OCI-LY7 (cell line): ENCODE measurements around the gene RMDN3. TPM values are rescaled to one million over a fixed set of nuclear protein-coding genes. Genes with fewer than 3 reads are reported as not detected.

Experiments
- BruUV-seq: library from RNA; stranded (reverse); fragments of 400-500 nt; replicated peaks from 2 replicates; lab custom pipeline; 2021; lab: Mats Ljungman, UMichigan
- CTCF ChIA-PET: fragments of 300-600 bp; sonication (Branson Sonifier 250); formaldehyde crosslinking; loops from one replicate; lab custom pipeline; 2022; ENCODE audit warnings: antibody characterized with exemption; ENCODE audit not compliant: unreplicated experiment; lab: Charles Lee
- POLR2A ChIA-PET: fragments of 300-600 bp; sonication (Branson Sonifier 250); formaldehyde crosslinking; loops from one replicate; lab custom pipeline; 2022; ENCODE audit warnings: antibody characterized with exemption; lab: Charles Lee
- DNase-seq: peaks from one replicate; pipeline ENCODE4 v3.0.0-alpha.2; 2015; ENCODE audit warnings: low spot score
- H2AFZ ChIP-seq: fragments of 200-600 bp; sonication (generic), shearing (Covaris generic); 2 replicates; pipeline ENCODE4 v1.6.1; 2014; ENCODE audit warnings: mild to moderate bottlenecking, antibody characterized with exemption, low read length, moderate library complexity
- H3K27ac ChIP-seq: fragments of 200-600 bp; sonication (generic); 2 replicates; pipeline ENCODE4 v1.5.1; 2014; ENCODE audit warnings: mixed run types, low read depth, mild to moderate bottlenecking, moderate library complexity, low read length, inconsistent platforms; ENCODE audit not compliant: poor library complexity, severe bottlenecking
- H3K36me3 ChIP-seq: fragments of 200-600 bp; sonication (generic); 2 replicates; pipeline ENCODE4 v1.6.1; 2014; ENCODE audit warnings: mild to moderate bottlenecking, antibody characterized with exemption, low read length, moderate library complexity, mixed read lengths; ENCODE audit not compliant: insufficient read depth
- H3K4me1 ChIP-seq: fragments of 200-600 bp; sonication (generic); 2 replicates; pipeline ENCODE4 v1.5.1; 2014; ENCODE audit warnings: mild to moderate bottlenecking, low read length; ENCODE audit not compliant: insufficient read depth, poor library complexity, severe bottlenecking
- H3K4me2 ChIP-seq: fragments of 200-600 bp; sonication (generic); 2 replicates; pipeline ENCODE4 v1.6.1; 2014; ENCODE audit warnings: mild to moderate bottlenecking, low read length
- H3K4me3 ChIP-seq: fragments of 200-600 bp; sonication (generic); 2 replicates; pipeline ENCODE4 v1.5.1; 2014; ENCODE audit warnings: mild to moderate bottlenecking, low read depth, low read length; ENCODE audit not compliant: poor library complexity, severe bottlenecking
- H3K79me2 ChIP-seq: fragments of 200-600 bp; sonication (generic); 2 replicates; pipeline ENCODE4 v1.6.1; 2016; ENCODE audit warnings: low read depth, mild to moderate bottlenecking, low read length, moderate library complexity, mixed read lengths; ENCODE audit not compliant: insufficient read depth
- H3K9me2 ChIP-seq: fragments of 200-600 bp; sonication (generic); 2 replicates; pipeline ENCODE4 v1.6.1; 2016; ENCODE audit warnings: mild to moderate bottlenecking, low read length, mixed read lengths; ENCODE audit not compliant: insufficient read depth
- H3K9me3 ChIP-seq: fragments of 200-600 bp; sonication (generic); 2 replicates; pipeline ENCODE4 v1.6.1; 2014; ENCODE audit warnings: mild to moderate bottlenecking, mixed run types, low read length, mixed read lengths
- H4K20me1 ChIP-seq: fragments of 200-600 bp; sonication (generic); 2 replicates; pipeline ENCODE4 v1.6.1; 2014; ENCODE audit warnings: mild to moderate bottlenecking, antibody characterized with exemption, low read length, moderate library complexity, mixed read lengths; ENCODE audit not compliant: insufficient read depth
- EZH2phosphoT487 ChIP-seq: fragments of 200-600 bp; sonication (generic); IDR thresholded peaks from 2 replicates; pipeline ENCODE4 v1.6.1; 2018; ENCODE audit warnings: low read depth, borderline replicate concordance, mild to moderate bottlenecking, mixed run types, antibody characterized with exemption, low read length, moderate library complexity, mixed read lengths
- intact Hi-C: fragments of 100-400 bp; cut with micrococcal nuclease; formaldehyde crosslinking; loops from one replicate; pipeline ENCODE4 v1.10.0; 2022; ENCODE audit not compliant: unreplicated experiment
- total RNA-seq, 2 experiments: library from RNA; depleted of rRNA in 1 of 2; stranded (reverse); fragments of >200 nt in 1 of 2; shearing (Covaris generic) in 1 of 2; gene quantifications; 2 replicates each; pipeline ENCODE4 v1.2.3, GENCODE V29; 2014 to 2022
- TF ChIP-seq, protein P1 (sequence below): fragments of 200-600 bp; sonication (generic); conservative IDR thresholded peaks from 2 replicates; pipeline ENCODE4 v1.5.1; 2014; ENCODE audit warnings: mild to moderate bottlenecking, antibody characterized with exemption, low read length, moderate library complexity, mixed read lengths

RMDN3 gene
- total RNA-seq, 2 experiments from 2014 or later, result 10.7 to 23.7 TPM

DNA sequence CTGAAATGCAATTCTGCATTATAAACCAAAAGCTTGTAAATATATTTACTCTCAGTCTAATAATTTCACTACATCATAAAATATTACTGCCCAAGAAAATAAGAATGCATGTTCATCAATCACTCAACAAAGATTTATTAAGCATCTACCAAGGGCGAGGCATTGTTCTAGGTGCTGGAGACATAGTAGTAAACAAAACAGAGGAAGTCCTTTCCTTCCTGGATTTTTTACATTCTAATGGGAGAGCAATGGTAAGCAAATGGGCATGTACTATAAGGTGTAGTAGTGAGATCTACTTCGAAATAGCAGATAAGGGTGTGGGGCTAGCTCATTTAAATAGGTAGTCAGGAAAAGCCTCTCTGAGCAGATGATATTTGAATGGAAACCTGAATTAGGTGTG is 41.0 kb upstream of the RMDN3 start:
- BruUV-seq, result no TSS peak
- no peaks in the 10 kb centered on the region for H3K4me1 ChIP-seq
- POLR2A ChIA-PET, result interaction anchor here (1.6 kb wide), 1 partner anchor 11 kb away, joined by 4 read pairs; the partner anchor contains the start of genes DNAJC17 and ZFYVE19
- H3K36me3 ChIP-seq, result peaks cover 4% of the 10 kb centered on the region; the same call in 1 of the 2 replicates
- H3K27ac ChIP-seq, result no peak overlapping the region
- no peak for DNase-seq
- H3K4me3 ChIP-seq, result no peak overlapping the region
- intact Hi-C loops, result no loop called here
- H3K9me2 ChIP-seq, result no peaks in the 10 kb centered on the region
- TF ChIP-seq EZH2phosphoT487, result no peak
- TF ChIP-seq, protein P1, sequence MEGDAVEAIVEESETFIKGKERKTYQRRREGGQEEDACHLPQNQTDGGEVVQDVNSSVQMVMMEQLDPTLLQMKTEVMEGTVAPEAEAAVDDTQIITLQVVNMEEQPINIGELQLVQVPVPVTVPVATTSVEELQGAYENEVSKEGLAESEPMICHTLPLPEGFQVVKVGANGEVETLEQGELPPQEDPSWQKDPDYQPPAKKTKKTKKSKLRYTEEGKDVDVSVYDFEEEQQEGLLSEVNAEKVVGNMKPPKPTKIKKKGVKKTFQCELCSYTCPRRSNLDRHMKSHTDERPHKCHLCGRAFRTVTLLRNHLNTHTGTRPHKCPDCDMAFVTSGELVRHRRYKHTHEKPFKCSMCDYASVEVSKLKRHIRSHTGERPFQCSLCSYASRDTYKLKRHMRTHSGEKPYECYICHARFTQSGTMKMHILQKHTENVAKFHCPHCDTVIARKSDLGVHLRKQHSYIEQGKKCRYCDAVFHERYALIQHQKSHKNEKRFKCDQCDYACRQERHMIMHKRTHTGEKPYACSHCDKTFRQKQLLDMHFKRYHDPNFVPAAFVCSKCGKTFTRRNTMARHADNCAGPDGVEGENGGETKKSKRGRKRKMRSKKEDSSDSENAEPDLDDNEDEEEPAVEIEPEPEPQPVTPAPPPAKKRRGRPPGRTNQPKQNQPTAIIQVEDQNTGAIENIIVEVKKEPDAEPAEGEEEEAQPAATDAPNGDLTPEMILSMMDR, result no peak
- no peak overlapping the region for H3K4me2 ChIP-seq
- H4K20me1 ChIP-seq, result no peaks in the 10 kb centered on the region
- CTCF ChIA-PET, result no interaction called here
- H3K79me2 ChIP-seq, result 0 out of 2 replicates have a peak, but pooled peaks cover 3% of the 10 kb centered on the region
- H3K9me3 ChIP-seq, result no peaks in the 10 kb centered on the region
- no peak overlapping the region for H2AFZ ChIP-seq

DNA sequence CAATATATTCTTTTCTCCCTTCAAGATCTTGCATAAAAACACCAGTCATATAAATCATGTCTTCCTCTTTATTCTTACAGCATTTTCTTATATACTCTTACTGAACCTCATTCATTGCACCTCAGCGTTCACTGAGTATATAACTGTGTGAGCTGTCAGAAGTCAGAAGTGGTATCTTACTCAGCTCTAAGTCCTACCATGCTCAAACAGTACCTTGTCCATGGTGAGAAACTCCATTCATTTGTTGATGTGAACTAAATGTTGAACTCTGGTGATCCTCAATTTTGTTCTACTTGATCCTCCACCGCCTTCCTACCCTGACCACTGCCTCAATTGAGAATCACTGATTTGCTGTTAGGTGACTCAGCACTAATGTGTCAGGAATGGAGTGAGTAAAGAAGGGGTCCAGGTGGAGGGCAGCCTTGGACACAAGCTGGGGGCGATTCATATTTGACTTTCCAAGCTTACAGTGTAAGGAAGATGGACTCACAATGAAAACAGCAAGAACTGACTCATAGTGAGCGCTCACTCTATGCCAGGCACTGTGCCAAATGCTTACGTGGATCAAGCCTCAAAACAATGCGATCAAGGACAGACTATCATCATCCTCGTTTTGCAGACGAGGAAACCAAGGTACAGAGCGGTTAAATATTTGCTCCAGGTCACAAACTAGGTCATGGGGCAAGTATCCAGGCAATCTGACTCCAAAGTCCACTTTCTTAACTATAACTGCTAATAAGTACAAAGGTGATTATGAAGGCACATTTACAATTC is 38.3 kb upstream of the RMDN3 start:
- Histone ChIP-seq H3K36me3 (peaks cover 4% of the 10 kb centered on the region; the same call in 1 of the 2 replicates), H3K79me2 (0 out of 2 replicates have a peak, but pooled peaks cover 3% of the 10 kb centered on the region), H3K9me3 (no peaks in the 10 kb centered on the region), H3K4me3 (no peak overlapping the region), H2AFZ (no peak overlapping the region), H3K4me2 (no peak overlapping the region), H3K4me1 (no peaks in the 10 kb centered on the region), H3K27ac (no peak overlapping the region), H3K9me2 (no peaks in the 10 kb centered on the region), H4K20me1 (no peaks in the 10 kb centered on the region)
- no peak for TF ChIP-seq EZH2phosphoT487
- intact Hi-C loops, result no loop called here
- ChIA-PET POLR2A (interaction anchor here (1.0 to 1.2 kb wide), 2 partner anchors 25 to 58 kb away, joined by 3 read pairs; no protein-coding TSS in a partner anchor), CTCF (no interaction called here)
- no peak for DNase-seq
- no TSS peak for BruUV-seq

DNA sequence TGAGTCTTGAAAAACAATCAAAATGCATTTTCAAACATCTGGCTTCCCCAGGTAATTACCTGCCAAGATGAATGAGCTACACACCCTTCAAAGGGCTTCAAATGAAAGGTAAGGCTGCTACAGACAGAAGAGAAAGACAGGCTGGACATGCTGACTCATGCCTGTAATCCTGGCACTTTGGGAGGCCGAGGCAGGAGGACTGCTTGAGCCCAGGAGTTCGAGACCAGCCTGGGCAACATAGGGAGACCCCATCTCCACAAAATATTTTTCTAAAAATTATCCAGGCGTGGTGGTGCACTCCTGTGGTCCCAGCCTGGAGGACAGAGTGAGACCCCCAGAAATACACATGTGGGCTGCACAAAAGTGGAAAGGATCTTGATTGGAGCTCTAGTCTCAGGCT is 37.3 kb upstream of the RMDN3 start:
- peaks cover 4% of the 10 kb centered on the region; the same call in 1 of the 2 replicates for H3K36me3 ChIP-seq
- H3K9me2 ChIP-seq, result no peaks in the 10 kb centered on the region
- no TSS peak for BruUV-seq
- DNase-seq, result no peak
- no peaks in the 10 kb centered on the region for H3K9me3 ChIP-seq
- no peak overlapping the region for H3K4me3 ChIP-seq
- ChIA-PET CTCF (no interaction called here), POLR2A (interaction anchor here (0.7 to 1.2 kb wide), 3 partner anchors 24 to 148 kb away, joined by 3 read pairs; no protein-coding TSS in a partner anchor)
- H2AFZ ChIP-seq, result no peak overlapping the region
- peaks cover 7% of the 10 kb centered on the region for H3K4me1 ChIP-seq
- H3K27ac ChIP-seq, result no peak overlapping the region
- H3K79me2 ChIP-seq, result 0 out of 2 replicates have a peak, but pooled peaks cover 3% of the 10 kb centered on the region
- no peak overlapping the region for H3K4me2 ChIP-seq
- TF ChIP-seq EZH2phosphoT487, result no peak
- TF ChIP-seq, protein P1, result no peak
- intact Hi-C loops, result no loop called here
- H4K20me1 ChIP-seq, result no peaks in the 10 kb centered on the region; the same call in 1 of the 2 replicates
